Activated T-helper 2 cell treated with anti-CD3 and anti-CD28 coated beads, Interferon-gamma antibody, Interleukin-2, Interleukin-4, amounts not matched to agents 10 μg/mL and 5 μg/mL and 100 μg/mL, durations not matched to agents 14 hours and 24 hours and 36 hours (primary cell): ENCODE data around the gene QPRT. TPM values are rescaled to one million over a fixed set of nuclear protein-coding genes. Genes with fewer than 3 reads are reported as not detected.

Source experiments
- total RNA-seq: library from RNA; stranded (reverse); gene quantifications from 2 replicates; pipeline ENCODE4 v1.2.3, GENCODE V29; 2022

Gene QPRT
- total RNA-seq, 1 donor from 2014 or later, result 24.1 TPM

Other genes with a start within 250 kb of the QPRT start
- 16.0 and 22.7 TPM in 2 replicates for gene BOLA2, start 224.8 kb upstream of the QPRT start, total RNA-seq
- gene SLX1B, start 224.6 kb upstream of the QPRT start, total RNA-seq, result 80.0 and 86.5 TPM in 2 replicates
- 2.7 and 3.1 TPM in 2 replicates for gene SULT1A4, start 219.3 kb upstream of the QPRT start, total RNA-seq
- gene NPIPB12, start 172.8 kb upstream of the QPRT start, total RNA-seq, result 76.6 and 94.1 TPM in 2 replicates
- 254 and 258 TPM in 2 replicates for gene SPN, start 15.9 kb upstream of the QPRT start, total RNA-seq
- gene C16orf54, start 66.8 kb downstream of the QPRT start, total RNA-seq, result 18.0 and 18.5 TPM in 2 replicates
- not detected in 2 replicates for gene ZG16, start 99.1 kb downstream of the QPRT start, total RNA-seq
- gene KIF22, start 111.6 kb downstream of the QPRT start, total RNA-seq, result 132 and 136 TPM in 2 replicates
- gene MAZ, start 127.3 kb downstream of the QPRT start, total RNA-seq, result 387 and 388 TPM in 2 replicates
- 1.8 and 2.0 TPM in 2 replicates for gene PRRT2, start 133.0 kb downstream of the QPRT start, total RNA-seq
- gene PAGR1, start 137.0 kb downstream of the QPRT start, total RNA-seq, result 27.6 and 29.5 TPM in 2 replicates
- 130 and 135 TPM in 2 replicates for gene MVP, start 141.3 kb downstream of the QPRT start, total RNA-seq
- 64.2 and 66.6 TPM in 2 replicates for gene CDIPT, start 184.0 kb downstream of the QPRT start, total RNA-seq
- 0.11 and 0.55 TPM in 2 replicates for gene SEZ6L2, start 220.4 kb downstream of the QPRT start, total RNA-seq
- 2.1 and 2.2 TPM in 2 replicates for gene ASPHD1, start 221.3 kb downstream of the QPRT start, total RNA-seq
- gene KCTD13, start 247.0 kb downstream of the QPRT start, total RNA-seq, result 39.7 and 47.5 TPM in 2 replicates